ENCODE results near the gene TTLL11.

DNA sequence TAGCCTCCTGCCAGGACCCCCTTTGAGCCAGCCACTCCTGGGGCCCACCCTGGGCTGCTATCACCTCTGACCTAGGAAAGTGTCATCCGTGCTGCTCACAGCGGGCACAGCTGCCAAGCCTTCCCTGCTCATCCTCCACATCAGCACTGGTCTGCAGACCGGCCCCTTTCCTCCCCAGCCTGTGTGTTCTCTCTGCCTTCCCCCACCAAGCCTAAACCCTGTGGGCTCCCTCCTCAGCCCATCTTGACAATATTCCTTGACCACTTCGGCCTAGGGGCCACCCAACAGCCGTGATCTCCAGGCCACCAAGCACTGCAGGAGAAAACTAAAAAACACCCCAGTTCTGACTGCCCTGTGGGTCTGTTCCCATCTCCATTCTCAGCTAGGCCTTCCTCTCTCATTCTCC, 306.6 kb downstream of the TTLL11 start:
- TF ChIP-seq, protein P1, sequence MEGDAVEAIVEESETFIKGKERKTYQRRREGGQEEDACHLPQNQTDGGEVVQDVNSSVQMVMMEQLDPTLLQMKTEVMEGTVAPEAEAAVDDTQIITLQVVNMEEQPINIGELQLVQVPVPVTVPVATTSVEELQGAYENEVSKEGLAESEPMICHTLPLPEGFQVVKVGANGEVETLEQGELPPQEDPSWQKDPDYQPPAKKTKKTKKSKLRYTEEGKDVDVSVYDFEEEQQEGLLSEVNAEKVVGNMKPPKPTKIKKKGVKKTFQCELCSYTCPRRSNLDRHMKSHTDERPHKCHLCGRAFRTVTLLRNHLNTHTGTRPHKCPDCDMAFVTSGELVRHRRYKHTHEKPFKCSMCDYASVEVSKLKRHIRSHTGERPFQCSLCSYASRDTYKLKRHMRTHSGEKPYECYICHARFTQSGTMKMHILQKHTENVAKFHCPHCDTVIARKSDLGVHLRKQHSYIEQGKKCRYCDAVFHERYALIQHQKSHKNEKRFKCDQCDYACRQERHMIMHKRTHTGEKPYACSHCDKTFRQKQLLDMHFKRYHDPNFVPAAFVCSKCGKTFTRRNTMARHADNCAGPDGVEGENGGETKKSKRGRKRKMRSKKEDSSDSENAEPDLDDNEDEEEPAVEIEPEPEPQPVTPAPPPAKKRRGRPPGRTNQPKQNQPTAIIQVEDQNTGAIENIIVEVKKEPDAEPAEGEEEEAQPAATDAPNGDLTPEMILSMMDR (IDR thresholded peaks at IDR 0.05; ENCODE audit: low read depth, low read length, poor library complexity, severe bottlenecking) = no peak
- TF ChIP-seq EZH2phosphoT487 (IDR thresholded peaks at IDR 0.05; ENCODE audit: borderline replicate concordance, low read length) = no peak

All from DOHH2 (cell line).